Stimulated activated CD4-positive, alpha-beta T cell treated with anti-CD3 and anti-CD28 coated beads, Interleukin-15, amount 100 ng/mL, for 48 hours (primary cell): ENCODE measurements around the gene KLF13.

Experiments
- DNase-seq, 2 donors: peaks; one replicate each; pipeline ENCODE4 v3.0.0-alpha.2; 2020; ENCODE audit warnings: low read depth in 2 of 2

The KLF13 gene

GRCh38 chr15:31326156-31326874 lies at the start of gene KLF13:
KLF13 (plus strand) TSS chr15:31326835; CDS start chr15:31327213, 378 bp downstream.
- peak; percentile 98 to 99 for DNase-seq

DNA sequence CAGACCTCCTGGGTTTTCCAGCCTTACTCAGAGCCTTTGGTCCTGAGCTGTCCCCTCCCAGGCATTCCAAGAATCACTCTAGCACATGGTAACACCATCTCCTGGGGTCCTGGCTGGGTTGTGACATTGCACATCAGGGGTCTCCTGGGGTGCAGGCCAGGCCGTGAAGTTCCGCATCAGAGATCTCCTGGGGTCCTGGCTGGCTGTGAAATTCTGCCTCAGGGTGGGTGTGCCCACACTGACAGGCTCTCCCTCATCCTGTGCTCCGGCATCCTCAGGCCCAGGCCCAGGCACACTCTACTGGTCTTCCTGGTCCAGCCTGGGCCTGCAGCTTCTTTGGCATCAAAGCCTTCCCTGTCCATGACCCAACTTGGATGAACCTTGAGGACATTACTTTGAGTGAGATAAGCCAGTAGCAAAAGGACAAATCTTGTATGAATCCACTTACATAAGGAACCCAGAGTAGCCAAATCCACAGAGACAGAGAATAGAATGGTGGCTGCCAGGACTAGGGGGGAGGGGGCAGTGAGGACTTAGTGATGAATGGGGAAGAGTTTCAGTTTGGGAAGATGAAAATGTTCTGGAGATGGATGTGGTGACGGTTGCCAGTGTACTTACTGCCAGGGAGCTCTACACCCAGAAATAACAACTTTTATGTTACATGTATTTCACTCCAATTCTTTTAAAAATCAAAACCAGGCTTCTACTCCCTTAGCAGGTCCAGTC lies 49.1 kb upstream of the KLF13 start:
- no peak for DNase-seq

DNA sequence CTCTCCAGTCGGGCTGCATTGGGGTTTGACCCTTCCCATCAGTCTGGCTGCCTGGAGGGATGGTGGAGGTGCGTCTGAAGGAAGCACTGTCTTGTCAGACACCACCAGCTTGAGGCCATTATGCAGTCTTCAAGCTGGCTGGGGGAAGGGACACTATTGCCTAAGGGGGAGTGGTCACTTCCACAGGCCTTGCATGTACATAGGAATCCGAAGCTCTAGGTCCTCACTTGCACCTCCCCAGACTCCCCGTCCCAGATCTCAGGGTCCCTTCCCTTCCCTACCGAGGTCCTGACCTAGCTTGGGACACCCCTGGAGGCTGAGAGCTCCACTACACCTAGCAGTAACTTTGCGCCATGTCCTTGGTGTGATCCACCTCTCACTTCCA lies 48.6 kb upstream of the KLF13 start:
- DNase-seq, result no peak

GRCh38 chr15:31278544-31279220 lies 48.0 kb upstream of the KLF13 start:
- no peak for DNase-seq

DNA sequence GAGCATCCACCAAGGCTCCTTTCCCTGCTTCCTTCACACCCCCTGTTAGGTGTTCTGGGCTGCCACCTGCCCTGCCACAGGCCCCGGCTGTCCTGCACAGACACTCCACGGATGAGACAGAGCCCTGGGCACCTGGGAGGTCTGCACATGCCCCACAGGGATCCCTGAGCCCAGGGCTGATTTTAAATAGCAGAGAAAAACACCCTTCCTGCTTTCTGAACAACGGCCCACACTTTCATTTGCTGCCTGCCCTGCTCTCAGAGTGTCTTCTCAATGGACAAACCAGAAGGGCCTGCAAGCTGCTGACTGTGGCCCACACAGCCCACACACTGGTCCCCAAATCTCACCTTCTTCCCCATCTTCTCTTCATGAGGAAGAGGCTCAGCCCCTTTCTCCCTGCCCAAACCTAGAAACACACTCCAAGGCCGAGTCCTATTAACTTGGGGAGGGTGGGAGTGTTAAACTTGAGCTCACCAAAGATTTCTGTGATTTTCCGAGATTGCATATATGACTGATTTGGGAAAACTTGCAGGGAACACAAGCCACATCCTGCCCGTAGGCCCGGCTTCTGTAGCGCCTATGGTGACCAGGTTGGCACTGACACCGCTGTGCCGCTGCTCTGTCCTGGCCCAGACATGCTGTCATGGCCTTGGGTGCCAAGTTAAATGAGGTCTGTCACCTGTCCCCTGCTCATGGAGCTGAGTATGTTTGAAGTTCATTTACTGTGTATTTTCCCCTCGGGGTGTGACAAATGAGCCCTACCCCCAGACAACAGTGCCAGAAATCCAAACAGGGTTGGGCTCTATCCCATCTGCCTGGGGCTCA lies 47.2 kb upstream of the KLF13 start:
- DNase-seq, result no peak

DNA sequence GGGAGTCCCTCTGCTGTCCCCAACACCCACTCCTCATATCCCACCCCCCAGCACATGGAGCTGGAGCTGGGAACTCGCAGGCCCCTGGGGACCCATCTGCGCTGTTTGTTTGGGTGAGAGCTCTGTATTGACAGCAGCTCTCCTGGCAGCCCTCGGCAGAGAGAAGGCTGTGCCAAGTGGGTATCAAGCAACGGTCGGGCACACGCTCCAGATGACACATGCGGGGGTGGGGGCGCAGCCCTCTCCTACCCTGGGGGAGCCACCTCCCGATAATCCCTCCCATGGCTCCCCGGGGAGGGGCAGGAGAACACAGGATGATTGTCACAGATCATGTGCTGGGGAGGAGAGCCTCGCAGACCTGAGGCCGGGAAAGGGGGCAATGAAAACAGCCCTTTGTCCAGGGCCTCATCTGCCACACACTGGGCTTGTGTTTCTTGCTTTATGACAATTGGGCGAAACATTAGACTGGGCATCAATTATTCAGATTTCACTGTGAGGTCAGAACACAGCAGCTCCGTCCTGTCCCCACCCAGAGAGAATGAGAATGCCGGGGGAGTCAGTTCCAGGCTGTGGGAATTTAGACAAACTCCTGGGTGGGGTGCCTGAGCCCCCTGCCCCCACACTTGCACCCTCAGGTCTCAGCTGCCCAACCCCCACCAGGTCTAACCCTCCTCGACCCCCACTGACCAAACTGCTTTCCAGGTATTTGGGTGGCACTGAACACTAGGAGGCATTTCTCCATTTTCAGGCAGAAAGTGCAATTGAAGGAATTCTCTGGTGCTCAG lies 46.4 kb upstream of the KLF13 start:
- DNase-seq, result no peak

GRCh38 chr15:31280831-31281216 lies 45.8 kb upstream of the KLF13 start:
- no peak for DNase-seq

DNA sequence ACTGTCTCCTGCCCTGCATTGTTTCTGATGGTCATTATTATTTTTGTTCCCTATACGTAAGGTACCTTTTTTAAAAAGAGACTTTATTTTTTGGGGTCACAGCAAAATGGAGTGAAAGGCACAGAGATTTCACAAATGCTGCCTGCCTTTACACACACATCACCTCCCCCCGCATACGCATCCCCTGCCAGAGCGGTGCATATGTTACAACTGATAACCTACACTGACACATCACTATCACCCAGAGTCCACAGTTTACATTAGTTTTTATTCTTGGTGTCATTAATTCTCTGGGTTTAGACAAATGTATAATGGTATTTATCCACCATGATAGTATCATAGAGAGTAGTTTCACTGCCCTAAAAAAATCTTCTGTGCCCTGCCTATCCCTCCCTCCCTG lies 43.6 kb upstream of the KLF13 start:
- DNase-seq, result no peak

DNA sequence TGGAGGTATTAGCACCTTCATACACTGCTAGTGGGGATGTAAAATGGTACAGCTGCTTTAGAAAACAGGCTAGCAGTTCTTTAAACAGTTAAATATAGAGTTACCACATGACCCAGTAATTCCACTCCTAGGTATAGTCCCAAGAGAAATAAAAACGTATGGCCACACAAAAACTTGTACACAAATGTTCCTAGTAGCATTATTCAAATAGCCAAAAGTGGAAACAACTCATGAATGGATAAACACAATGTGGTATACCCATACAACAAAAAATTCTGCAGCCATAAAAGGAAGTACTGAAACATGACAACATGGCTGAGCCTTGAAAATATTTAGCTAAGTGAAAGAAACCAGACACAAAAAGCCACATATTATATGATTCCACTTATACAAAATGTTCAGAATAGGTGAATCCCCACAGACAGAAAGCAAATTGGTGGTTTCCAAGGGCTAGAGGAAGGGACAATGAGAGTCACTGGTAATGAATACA lies 40.8 kb upstream of the KLF13 start:
- DNase-seq, result no peak

DNA sequence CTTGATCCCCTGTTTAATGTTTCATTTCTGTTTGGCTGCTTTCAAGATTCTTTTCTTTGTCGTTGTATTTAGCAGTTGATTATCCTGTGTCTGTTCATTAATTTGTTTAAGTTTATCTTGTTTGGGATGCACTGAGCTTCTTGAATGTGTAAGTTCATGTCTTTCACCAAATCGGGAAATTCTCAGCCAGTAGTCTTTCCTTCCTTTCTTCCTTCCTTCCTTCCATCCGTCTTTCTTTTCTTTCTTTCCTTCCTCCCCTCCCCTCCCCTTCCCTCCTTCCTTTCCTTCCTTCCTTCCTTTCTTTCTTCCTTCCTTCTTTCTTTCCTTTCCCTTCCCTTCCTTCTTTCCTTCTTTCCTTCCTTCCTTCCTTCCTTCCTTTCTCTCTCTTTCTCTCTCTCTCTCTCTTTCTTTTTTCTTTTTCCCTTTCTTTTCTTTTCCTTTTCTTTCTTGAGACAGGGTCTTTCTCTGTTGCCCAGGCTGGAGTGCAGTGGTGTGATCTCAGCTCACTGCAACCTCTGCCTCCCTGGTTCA lies 35.5 kb upstream of the KLF13 start:
- DNase-seq, result no peak

DNA sequence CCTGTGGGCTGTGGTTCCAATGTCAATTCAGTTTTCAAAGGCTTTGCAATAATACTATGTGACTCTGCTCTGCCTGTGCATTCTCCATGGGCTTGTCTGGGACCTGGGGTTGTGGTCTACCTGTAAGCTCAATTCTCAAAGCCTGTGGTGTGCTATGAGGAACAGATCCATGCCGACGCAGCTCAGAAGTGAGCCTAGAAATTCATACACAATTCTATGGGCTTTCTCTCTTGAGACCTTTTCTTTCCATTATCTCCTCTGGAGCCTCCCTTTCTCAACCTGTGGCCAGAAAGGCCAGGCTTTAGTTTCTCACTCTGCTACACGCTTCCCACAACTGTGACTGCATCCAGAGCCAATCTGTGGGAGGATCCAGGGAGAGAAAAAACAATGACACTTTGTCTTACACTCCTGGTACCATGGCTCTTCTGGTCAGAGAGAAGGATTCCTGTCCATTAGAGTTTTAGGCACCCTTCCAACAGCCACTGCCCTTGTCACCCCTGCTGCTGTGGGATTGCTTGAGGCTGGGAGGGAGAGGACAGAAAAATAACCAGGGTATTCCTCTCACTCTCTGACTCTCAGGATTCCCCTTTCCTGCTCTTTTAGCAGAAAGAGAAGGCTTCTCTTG lies 34.1 kb upstream of the KLF13 start:
- no peak for DNase-seq

GRCh38 chr15:31293655-31294054 lies 33.0 kb upstream of the KLF13 start:
- no peak for DNase-seq

- no peak for DNase-seq
These were observed 32.6 kb upstream of the KLF13 start for GRCh38 chr15:31294067-31294466.

DNA sequence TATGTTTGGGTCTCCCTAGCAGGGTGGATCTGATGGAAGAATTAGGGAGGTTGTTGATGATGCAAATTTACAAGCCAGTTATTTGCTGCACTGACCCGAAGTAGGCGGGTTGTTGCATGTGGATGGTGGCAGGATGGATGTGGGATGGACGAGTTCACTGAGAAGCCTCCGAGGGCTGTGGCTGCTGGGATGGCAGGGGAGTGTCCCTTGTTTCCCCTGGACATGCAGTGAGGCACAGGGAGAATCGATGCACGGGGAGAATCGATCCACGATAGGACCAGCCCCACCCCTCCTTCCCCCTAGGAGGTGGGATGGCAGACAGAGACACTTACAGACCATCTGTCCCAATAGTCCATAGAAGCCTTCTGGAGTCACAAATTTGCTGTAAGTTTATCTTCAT lies 31.0 kb upstream of the KLF13 start:
- no peak for DNase-seq

- no peak for DNase-seq
These were observed 30.4 kb upstream of the KLF13 start for GRCh38 chr15:31296219-31296645.

DNA sequence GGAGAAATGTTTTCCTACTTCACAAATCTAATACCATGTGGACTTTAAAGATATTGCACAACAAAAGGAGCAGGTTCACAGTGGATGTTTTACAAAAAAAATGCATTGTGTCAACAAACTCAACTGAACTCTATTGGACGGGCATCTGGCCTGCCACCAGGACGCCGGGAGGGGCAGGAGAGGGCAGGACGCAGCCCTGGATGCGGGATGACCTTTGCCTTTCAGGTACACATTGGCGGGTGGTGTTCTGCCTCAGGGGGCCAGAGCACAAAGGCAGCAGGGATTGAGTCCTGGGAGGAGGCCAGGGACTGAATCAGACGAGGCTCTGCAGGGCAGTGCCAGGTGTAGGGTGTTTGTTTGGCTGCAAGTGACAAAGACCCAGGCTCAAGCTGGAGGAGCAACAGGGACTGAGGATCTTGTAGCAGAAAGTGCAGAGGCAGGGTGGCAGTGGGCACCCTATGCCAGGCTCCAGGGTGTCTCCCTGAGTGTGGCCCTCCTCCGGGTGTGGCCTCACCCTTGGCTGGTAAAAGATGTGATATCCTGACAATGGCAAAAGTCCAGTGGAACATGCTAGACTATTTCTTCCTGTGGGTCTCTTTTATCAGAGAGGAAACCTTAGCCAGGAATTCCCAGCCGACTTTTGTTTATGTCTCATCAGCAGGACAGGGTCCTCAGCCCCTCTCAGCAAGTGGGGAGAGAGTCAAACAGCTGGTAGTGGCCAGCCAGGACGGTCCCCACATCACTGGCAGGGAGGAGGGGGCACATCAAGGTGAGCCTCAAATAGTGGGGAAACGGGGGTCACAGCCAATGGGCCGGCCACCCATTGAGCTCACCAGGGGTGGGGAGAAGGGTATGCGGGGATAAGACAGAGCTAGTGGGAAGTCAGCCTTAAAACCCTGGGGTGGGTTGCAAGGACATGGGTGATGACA lies 29.7 kb upstream of the KLF13 start:
- DNase-seq, result no peak

- DNase-seq, result no peak
These were observed 28.8 kb upstream of the KLF13 start for GRCh38 chr15:31297575-31298456.

DNA sequence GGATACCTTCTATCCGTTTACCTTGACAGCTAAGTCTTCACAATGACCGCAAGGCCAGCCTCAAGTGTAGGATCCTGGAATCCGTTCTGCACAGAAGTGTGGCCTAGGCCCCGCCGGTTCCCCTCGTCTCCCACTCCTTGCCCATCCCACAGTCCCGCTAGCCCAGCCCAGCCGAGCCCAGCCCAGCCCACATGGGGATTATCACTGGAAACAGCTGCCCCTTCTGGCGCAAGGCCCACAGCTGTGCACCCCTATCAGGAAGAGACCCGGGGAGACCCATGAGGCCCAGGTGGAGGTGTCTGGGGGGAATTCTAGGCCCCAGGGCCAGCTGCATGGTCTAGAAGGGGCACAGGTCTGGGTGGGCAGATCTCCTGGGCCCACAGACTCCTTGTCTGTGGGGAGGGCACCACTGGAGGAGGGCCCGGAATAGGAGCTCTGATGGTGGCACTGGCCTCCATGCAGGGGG lies 27.9 kb upstream of the KLF13 start:
- no peak for DNase-seq
